ENCODE data around the gene RASGEF1C.

Gene RASGEF1C

GRCh38 chr5:180170106-180170809 lies 38.8 kb downstream of the RASGEF1C start:
- no peaks in the 10 kb centered on the region for H3K27me3 ChIP-seq (ENCODE audit: low read depth, low read length)
- H3K9ac ChIP-seq (ENCODE audit: low read length), result no peak overlapping the region
- H3K79me2 ChIP-seq (ENCODE audit: low read length), result no peaks in the 10 kb centered on the region
- H3K4me2 ChIP-seq (ENCODE audit: low read length), result no peak overlapping the region
- no peaks in the 10 kb centered on the region for H3K9me3 ChIP-seq (ENCODE audit: insufficient read depth, low read length)
- no peaks in the 10 kb centered on the region for H3K36me3 ChIP-seq (replicated peaks; ENCODE audit: low read depth, low read length)
- no peak overlapping the region for H2AFZ ChIP-seq (ENCODE audit: low read depth, low read length)
- H3K4me1 ChIP-seq (ENCODE audit: low read length), result no peaks in the 10 kb centered on the region
- TF ChIP-seq CTCF (IDR thresholded peaks at IDR 0.05; ENCODE audit: low read depth, low read length) (no peak), EZH2phosphoT487 (IDR thresholded peaks at IDR 0.05; ENCODE audit: low read depth) (no peak)
- H4K20me1 ChIP-seq (ENCODE audit: insufficient read depth, low read length), result no peaks in the 10 kb centered on the region
- no peak overlapping the region for H3K27ac ChIP-seq (ENCODE audit: low read length)
- no peak overlapping the region for H3K4me3 ChIP-seq (ENCODE audit: low read length)

GRCh38 chr5:180169248-180170105 lies 39.5 kb downstream of the RASGEF1C start:
- H3K4me3 ChIP-seq (ENCODE audit: low read length), result no peak overlapping the region
- no peaks in the 10 kb centered on the region for H3K27me3 ChIP-seq (ENCODE audit: low read depth, low read length)
- H3K27ac ChIP-seq (ENCODE audit: low read length), result no peak overlapping the region
- TF ChIP-seq EZH2phosphoT487 (IDR thresholded peaks at IDR 0.05; ENCODE audit: low read depth) (no peak), CTCF (IDR thresholded peaks at IDR 0.05; ENCODE audit: low read depth, low read length) (no peak)
- no peaks in the 10 kb centered on the region for H3K9me3 ChIP-seq (ENCODE audit: insufficient read depth, low read length)
- H3K36me3 ChIP-seq (replicated peaks; ENCODE audit: low read depth, low read length), result no peaks in the 10 kb centered on the region
- no peaks in the 10 kb centered on the region for H4K20me1 ChIP-seq (ENCODE audit: insufficient read depth, low read length)
- H3K9ac ChIP-seq (ENCODE audit: low read length), result no peak overlapping the region
- H3K4me1 ChIP-seq (ENCODE audit: low read length), result no peaks in the 10 kb centered on the region
- no peak overlapping the region for H2AFZ ChIP-seq (ENCODE audit: low read depth, low read length)
- H3K4me2 ChIP-seq (ENCODE audit: low read length), result no peak overlapping the region
- no peaks in the 10 kb centered on the region for H3K79me2 ChIP-seq (ENCODE audit: low read length)

GRCh38 chr5:180168758-180169157 lies 40.3 kb downstream of the RASGEF1C start:
- H3K4me1 ChIP-seq (ENCODE audit: low read length), result no peaks in the 10 kb centered on the region
- no peaks in the 10 kb centered on the region for H4K20me1 ChIP-seq (ENCODE audit: insufficient read depth, low read length)
- no peak overlapping the region for H3K27ac ChIP-seq (ENCODE audit: low read length)
- H3K79me2 ChIP-seq (ENCODE audit: low read length), result no peaks in the 10 kb centered on the region
- H3K36me3 ChIP-seq (replicated peaks; ENCODE audit: low read depth, low read length), result no peaks in the 10 kb centered on the region
- H2AFZ ChIP-seq (ENCODE audit: low read depth, low read length), result no peak overlapping the region
- H3K4me2 ChIP-seq (ENCODE audit: low read length), result no peak overlapping the region
- no peak overlapping the region for H3K9ac ChIP-seq (ENCODE audit: low read length)
- TF ChIP-seq EZH2phosphoT487 (IDR thresholded peaks at IDR 0.05; ENCODE audit: low read depth) (no peak), CTCF (IDR thresholded peaks at IDR 0.05; ENCODE audit: low read depth, low read length) (no peak)
- no peaks in the 10 kb centered on the region for H3K27me3 ChIP-seq (ENCODE audit: low read depth, low read length)
- H3K9me3 ChIP-seq (ENCODE audit: insufficient read depth, low read length), result no peaks in the 10 kb centered on the region
- H3K4me3 ChIP-seq (ENCODE audit: low read length), result no peak overlapping the region

GRCh38 chr5:180166176-180166575 lies 42.8 kb downstream of the RASGEF1C start:
- no peaks in the 10 kb centered on the region for H3K9me3 ChIP-seq (ENCODE audit: insufficient read depth, low read length)
- H3K79me2 ChIP-seq (ENCODE audit: low read length), result no peaks in the 10 kb centered on the region
- H3K4me2 ChIP-seq (ENCODE audit: low read length), result no peak overlapping the region
- no peaks in the 10 kb centered on the region for H4K20me1 ChIP-seq (ENCODE audit: insufficient read depth, low read length)
- H3K4me1 ChIP-seq (ENCODE audit: low read length), result no peaks in the 10 kb centered on the region
- no peaks in the 10 kb centered on the region for H3K36me3 ChIP-seq (replicated peaks; ENCODE audit: low read depth, low read length)
- H2AFZ ChIP-seq (ENCODE audit: low read depth, low read length), result no peak overlapping the region
- H3K27me3 ChIP-seq (ENCODE audit: low read depth, low read length), result no peaks in the 10 kb centered on the region
- no peak overlapping the region for H3K9ac ChIP-seq (ENCODE audit: low read length)
- TF ChIP-seq EZH2phosphoT487 (IDR thresholded peaks at IDR 0.05; ENCODE audit: low read depth) (no peak), CTCF (IDR thresholded peaks at IDR 0.05; ENCODE audit: low read depth, low read length) (no peak)
- no peak overlapping the region for H3K27ac ChIP-seq (ENCODE audit: low read length)
- no peak overlapping the region for H3K4me3 ChIP-seq (ENCODE audit: low read length)
